Testis (tissue), 3 donors: ENCODE measurements around the gene FGFR3. TPM values are rescaled to one million over a fixed set of nuclear protein-coding genes. Genes with fewer than 3 reads are reported as not detected.

Experiments used
- DNase-seq: peaks from one replicate; pipeline ENCODE4 v3.0.0-alpha.2; 2019
- H3K27ac ChIP-seq, 2 donors: fragments of 200-600 bp; sonication (generic); one replicate each; pipeline ENCODE4 v1.5.1; 2019
- H3K27me3 ChIP-seq: fragments of 200-600 bp; sonication (generic); one replicate; pipeline ENCODE4 v1.5.1; 2019
- H3K36me3 ChIP-seq: fragments of 200-600 bp; sonication (generic); one replicate; pipeline ENCODE4 v1.5.1; 2017; ENCODE audit warnings: low read depth; ENCODE audit errors: missing control alignments
- H3K4me1 ChIP-seq: fragments of 200-600 bp; sonication (generic); one replicate; pipeline ENCODE4 v1.5.1; 2019
- H3K4me3 ChIP-seq, 2 donors: fragments of 200-600 bp; sonication (generic); one replicate each; pipeline ENCODE4 v1.5.1; 2017 to 2019
- H3K9me3 ChIP-seq: fragments of 200-600 bp; sonication (generic); one replicate; pipeline ENCODE4 v1.5.1; 2017
- POLR2A ChIP-seq: fragments of 450-650 bp; IDR thresholded peaks from one replicate; pipeline ENCODE4 v1.6.1; 2017; ENCODE audit warnings: antibody characterized with exemption, mild to moderate bottlenecking, moderate library complexity
- WGBS, 2 donors: methylation state at CpG; one replicate each; pipeline ENCODE4 v1.1.5; 2018; 5-methylcytosine and 5-hydroxymethylcytosine counted together
- intact Hi-C: fragments of 100-400 bp; cut with DNase I; formaldehyde crosslinking; loops from one replicate; pipeline ENCODE4 v1.15.1; 2023; ENCODE audit warnings: low total_unique reads
- polyA plus RNA-seq: library from polyadenylated mRNA; stranded (reverse); fragments of 350-450 nt; fragmentation: Illumina TruSeq; extraction: RNeasy Lipid Tissue Mini Kit (QIAGEN cat#74804); gene quantifications from one replicate; pipeline ENCODE4 v1.2.3, GENCODE V29; 2014; ENCODE audit warnings: low read depth, low replicate concordance; ENCODE audit not compliant: insufficient read depth
- total RNA-seq, 2 donors: library from RNA; depleted of rRNA; stranded (reverse); fragments of >200 nt; gene quantifications; one replicate each; pipeline ENCODE4 v1.2.3, GENCODE V29; 2016
- TF ChIP-seq, protein P1 (sequence below), 3 experiments: fragments of 450-650 bp in 2 of 3; fragments of 200-600 bp in 1 of 3; sonication (generic) in 1 of 3; IDR thresholded peaks; one replicate each; pipeline ENCODE4 v1.5.1; 2016 to 2019; ENCODE audit warnings: antibody characterized with exemption in 3 of 3, mild to moderate bottlenecking in 2 of 3, moderate library complexity in 1 of 3

Gene FGFR3
- total and polyA plus RNA-seq, 3 donors from 2014 or later: 39.2 to 93.7 (median 79.6) TPM

DNA sequence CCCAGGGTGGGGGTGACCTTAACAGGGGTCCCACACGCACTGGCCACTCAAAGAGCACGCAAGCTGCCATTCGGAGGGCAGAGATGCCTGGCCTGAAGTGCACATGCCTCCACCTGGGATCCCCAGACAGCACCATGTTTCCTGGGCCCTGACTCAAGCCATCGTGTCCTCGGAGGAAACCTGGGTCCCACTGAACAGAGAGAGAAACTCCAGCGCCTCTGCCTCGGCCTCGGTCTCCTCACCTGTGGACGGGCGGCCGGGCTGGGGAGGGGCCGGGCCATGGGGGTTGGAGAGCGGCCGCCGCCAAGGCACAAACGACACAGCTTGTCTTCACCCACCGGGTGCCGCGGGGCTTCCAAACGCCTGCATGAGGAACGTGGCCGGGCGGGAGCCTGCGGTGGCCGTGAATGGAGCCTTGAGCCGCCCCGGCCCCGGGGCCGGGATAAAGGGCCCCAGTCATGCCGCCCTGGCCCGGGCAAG lies 30.0 kb upstream of the FGFR3 start:
- H3K27me3 ChIP-seq: no peaks in the 10 kb centered on the region
- peaks cover 10% of the 10 kb centered on the region for H3K4me1 ChIP-seq
- H3K36me3 ChIP-seq: no peaks in the 10 kb centered on the region
- intact Hi-C loops: no loop called here
- H3K27ac ChIP-seq: no peak overlapping the region
- DNase-seq: no peak
- TF ChIP-seq POLR2A: no peak
- TF ChIP-seq, protein P1, sequence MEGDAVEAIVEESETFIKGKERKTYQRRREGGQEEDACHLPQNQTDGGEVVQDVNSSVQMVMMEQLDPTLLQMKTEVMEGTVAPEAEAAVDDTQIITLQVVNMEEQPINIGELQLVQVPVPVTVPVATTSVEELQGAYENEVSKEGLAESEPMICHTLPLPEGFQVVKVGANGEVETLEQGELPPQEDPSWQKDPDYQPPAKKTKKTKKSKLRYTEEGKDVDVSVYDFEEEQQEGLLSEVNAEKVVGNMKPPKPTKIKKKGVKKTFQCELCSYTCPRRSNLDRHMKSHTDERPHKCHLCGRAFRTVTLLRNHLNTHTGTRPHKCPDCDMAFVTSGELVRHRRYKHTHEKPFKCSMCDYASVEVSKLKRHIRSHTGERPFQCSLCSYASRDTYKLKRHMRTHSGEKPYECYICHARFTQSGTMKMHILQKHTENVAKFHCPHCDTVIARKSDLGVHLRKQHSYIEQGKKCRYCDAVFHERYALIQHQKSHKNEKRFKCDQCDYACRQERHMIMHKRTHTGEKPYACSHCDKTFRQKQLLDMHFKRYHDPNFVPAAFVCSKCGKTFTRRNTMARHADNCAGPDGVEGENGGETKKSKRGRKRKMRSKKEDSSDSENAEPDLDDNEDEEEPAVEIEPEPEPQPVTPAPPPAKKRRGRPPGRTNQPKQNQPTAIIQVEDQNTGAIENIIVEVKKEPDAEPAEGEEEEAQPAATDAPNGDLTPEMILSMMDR (IDR thresholded peaks at IDR 0.05): no peak
- H3K4me3 ChIP-seq: no peak overlapping the region
- H3K9me3 ChIP-seq: no peaks in the 10 kb centered on the region
- WGBS, 2 donors: 38 to 47% methylated on average over 15 to 31 of the region's 31 CpGs

DNA sequence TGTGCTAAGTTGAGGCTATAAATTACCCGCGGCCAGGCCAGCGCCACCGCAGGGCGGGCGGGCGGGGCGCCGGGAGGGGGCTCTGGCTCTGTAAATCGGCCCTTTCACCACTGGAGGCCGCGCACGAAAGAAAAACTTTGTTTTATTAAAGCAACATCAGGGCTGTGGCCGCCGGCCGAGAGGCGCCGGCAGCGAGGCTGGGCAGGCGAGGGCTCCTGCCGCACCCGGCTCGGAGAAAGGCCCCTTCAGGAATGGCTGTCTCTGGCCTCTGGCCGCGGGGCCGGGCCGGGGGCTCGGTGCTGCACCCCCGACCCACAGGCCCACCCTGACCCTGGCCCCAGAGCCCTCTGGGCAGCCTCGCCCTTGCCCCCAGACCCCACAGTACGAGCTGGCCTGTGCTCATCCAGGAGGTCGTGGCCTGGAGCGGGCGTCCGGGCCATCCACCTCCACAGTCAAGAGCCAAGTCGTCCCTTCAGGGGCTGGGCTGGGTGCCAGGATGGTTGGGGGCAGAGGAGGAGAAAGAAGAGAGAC lies 29.5 kb upstream of the FGFR3 start:
- Histone ChIP-seq H3K27me3 (no peaks in the 10 kb centered on the region), H3K4me3 (no peak overlapping the region)
- peak; percentile 52 for DNase-seq

DNA sequence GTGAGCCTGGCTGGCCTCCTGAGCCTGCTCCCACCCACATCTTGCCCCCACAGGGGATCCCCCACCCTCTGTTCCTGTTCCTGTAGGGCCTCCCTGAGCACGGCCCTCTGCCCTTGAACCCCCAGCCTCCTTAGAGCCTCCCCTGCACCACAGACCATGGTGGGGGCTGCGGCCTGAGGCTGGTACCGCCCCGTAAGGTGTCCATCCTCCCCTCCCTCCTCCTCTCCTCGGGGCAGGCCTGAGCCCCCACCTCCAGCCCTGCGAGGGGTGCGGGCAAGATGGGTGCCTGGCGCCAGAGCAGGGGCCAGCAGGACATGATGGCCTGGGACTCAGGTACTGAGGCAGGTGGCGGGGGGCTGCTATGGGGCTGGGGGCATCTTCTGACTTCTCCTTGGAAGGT lies 28.4 kb upstream of the FGFR3 start:
- Histone ChIP-seq H3K9me3 (no peaks in the 10 kb centered on the region), H3K4me3 (no peak overlapping the region)

More for the DNA sequence above, 29.5 kb upstream of the FGFR3 start:
- H3K4me1 ChIP-seq: peaks cover 10% of the 10 kb centered on the region
- WGBS, 2 donors: 17 to 25% methylated on average over 1 to 33 of the region's 36 CpGs
- no peak for TF ChIP-seq POLR2A
- TF ChIP-seq, protein P1 (IDR thresholded peaks at IDR 0.05): no peak
- H3K27ac ChIP-seq: no peak overlapping the region
- H3K9me3 ChIP-seq: no peaks in the 10 kb centered on the region
- no peaks in the 10 kb centered on the region for H3K36me3 ChIP-seq
- intact Hi-C loops: no loop called here

DNA sequence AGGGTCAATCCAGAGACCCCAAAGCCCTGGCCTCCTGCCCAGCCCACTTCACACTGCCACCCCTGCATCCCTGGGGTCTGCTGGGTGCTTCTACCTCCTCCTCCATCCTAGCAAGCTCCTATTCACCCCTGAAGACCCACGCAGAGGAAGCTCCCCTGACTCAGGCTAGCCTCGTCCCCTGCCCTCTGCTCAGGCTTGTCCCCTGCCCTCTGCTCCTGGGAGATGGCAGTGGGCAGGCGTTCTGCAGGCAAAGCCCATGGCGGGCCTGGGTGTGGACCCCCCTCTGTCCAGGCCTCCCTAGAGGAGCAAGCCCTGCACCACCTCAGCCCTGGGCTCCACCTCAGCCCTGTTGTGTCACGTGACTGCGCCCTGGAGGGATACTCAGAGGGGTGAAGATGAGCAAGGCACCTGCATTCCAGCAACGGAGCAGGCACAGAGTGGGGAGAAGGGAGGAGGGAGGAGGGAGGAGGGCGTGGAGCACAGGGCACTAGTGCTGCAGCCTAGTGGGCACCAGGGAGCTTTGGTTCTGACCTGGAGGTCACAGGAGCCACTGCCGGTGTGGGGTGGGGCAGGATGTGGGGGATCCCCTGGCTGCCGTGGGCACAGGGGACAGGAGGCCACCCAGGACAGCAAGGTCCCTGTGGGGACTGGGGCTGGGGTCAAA lies 27.6 kb upstream of the FGFR3 start:
- TF ChIP-seq, protein P1 (IDR thresholded peaks at IDR 0.05): no peak
- no peak for TF ChIP-seq POLR2A
- intact Hi-C loops: no loop called here
- H3K4me3 ChIP-seq: no peak overlapping the region
- H3K36me3 ChIP-seq: no peaks in the 10 kb centered on the region
- no peak overlapping the region for H3K27ac ChIP-seq
- no peaks in the 10 kb centered on the region for H3K9me3 ChIP-seq
- no peaks in the 10 kb centered on the region for H3K27me3 ChIP-seq
- no peak for DNase-seq
- peaks cover 10% of the 10 kb centered on the region for H3K4me1 ChIP-seq
- WGBS, 2 donors: 86 to 88% methylated on average over 10 of the region's 10 CpGs

More for the DNA sequence above, 28.4 kb upstream of the FGFR3 start:
- DNase-seq: no peak
- WGBS, 2 donors: 90 to 97% methylated on average over 6 to 8 of the region's 9 CpGs
- TF ChIP-seq POLR2A: no peak
- Histone ChIP-seq H3K4me1 (peaks cover 10% of the 10 kb centered on the region), H3K36me3 (no peaks in the 10 kb centered on the region), H3K27ac (no peak overlapping the region), H3K27me3 (no peaks in the 10 kb centered on the region)
- intact Hi-C loops: no loop called here

DNA sequence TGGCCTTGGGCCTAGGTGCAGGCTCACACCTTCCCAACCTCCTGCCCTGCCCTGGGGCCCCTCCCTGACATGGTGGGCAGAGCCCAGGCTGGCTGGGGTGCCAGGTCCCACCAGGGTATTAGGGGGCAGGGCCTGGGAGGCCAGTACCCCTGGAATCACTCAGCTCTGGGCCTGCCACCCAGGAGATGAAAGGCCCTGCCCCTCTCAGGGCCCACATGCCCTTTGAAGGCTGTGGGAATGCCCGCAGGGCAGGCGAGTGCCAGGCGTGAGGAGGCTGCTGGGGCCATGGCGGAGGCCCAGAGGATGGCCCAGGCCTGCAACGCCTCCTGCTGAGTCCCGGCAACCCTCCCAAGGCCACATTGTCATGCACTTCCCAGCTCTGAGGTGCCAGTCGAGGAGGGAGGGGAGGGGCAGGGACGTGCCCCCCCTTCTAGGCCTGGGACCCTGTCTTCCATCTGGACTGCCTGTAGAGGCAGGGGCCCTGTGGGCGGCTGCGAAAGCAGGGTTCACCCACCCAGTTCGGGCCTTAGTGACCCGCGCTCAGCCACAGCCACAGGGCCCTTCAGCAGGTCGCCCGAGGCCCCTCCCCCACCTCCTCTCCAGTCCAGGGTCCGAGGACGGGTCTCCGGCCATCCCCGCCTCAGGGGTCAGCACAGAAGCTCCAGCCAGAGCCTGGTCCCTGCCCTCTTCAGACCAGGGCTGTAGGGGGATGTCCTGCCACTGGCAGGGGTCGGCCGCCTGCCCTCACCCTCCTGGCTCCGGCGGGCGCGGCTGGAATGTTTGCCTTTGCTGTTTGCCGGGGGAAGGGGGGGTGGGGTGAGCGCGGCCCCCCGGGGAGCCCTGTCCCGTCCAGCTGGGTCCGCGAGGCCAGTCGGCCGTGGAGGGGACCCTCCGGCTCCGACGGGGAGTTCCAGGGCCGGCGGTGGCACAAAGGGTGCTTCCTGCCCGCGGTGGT lies 26.7 kb upstream of the FGFR3 start:
- H3K36me3 ChIP-seq: no peaks in the 10 kb centered on the region
- peak overlapping the region; percentile 41 to 47 for H3K4me3 ChIP-seq
- no peak overlapping the region for H3K27ac ChIP-seq
- H3K9me3 ChIP-seq: no peaks in the 10 kb centered on the region
- 40 to 60% methylated on average over 3 to 37 of the region's 41 CpGs for WGBS, 2 donors
- TF ChIP-seq, protein P1 (IDR thresholded peaks at IDR 0.05): no peak
- no peak for TF ChIP-seq POLR2A
- peaks cover 10% of the 10 kb centered on the region for H3K4me1 ChIP-seq
- peak; percentile 45 for DNase-seq
- H3K27me3 ChIP-seq: no peaks in the 10 kb centered on the region
- intact Hi-C loops: no loop called here
